ENCODE measurements around the gene ANO2. TPM values are rescaled to one million over a fixed set of nuclear protein-coding genes. Genes with fewer than 3 reads are reported as not detected.
A peak's percentile ranks its signal among the peaks of the same experiment; 100 is the strongest.

Gene ANO2
- total RNA-seq, 2 donors from 2014 or later = 0.89 TPM; not detected in 1

DNA sequence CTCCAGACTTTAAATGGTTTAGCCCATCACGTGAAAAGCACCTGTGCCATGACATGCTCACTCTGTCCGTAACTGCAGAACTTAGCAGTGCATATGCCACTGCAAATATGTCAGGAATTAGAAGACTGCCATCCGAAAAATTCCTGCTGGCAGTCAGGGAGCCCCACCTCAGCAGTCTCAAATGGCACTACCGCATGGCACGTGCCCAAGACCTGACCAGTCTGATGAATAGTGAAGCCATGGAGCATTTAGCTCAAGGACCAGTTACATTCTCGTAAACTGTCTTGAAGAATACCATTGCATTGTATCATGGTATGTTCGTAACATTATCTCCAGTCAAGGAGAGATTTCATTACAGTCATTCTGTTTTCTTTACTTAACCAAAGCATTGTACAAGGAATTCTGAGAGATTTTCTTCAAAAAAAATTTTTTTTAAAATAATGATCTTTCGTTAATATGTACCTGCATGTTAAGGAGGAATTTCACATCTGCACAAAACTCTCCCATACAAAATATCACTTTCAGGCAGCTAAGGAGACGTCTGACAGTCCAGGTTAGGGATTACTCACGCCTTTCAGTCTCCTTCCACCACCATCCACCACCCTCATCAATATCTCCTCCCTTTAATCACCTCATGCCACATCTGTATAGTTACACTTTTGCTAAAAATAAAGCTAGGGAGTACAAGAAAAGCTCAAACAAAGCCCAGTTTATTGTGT lies 138.5 kb downstream of the ANO2 start:
- H3K9me3 ChIP-seq (ENCODE audit: control insufficient read depth, low read length, poor library complexity, severe bottlenecking) = no peaks in the 10 kb centered on the region
- no peak for ATAC-seq
- peaks cover 2% of the 10 kb centered on the region for H3K36me3 Mint-ChIP-seq (ENCODE audit: low read depth)
- peaks cover 30% of the 10 kb centered on the region for H3K27me3 Mint-ChIP-seq
- DNase-seq = no peak
- no peak overlapping the region for H3K27ac Mint-ChIP-seq
- no peak overlapping the region for H3K4me3 Mint-ChIP-seq
- peaks cover 4% of the 10 kb centered on the region for H3K4me1 Mint-ChIP-seq

DNA sequence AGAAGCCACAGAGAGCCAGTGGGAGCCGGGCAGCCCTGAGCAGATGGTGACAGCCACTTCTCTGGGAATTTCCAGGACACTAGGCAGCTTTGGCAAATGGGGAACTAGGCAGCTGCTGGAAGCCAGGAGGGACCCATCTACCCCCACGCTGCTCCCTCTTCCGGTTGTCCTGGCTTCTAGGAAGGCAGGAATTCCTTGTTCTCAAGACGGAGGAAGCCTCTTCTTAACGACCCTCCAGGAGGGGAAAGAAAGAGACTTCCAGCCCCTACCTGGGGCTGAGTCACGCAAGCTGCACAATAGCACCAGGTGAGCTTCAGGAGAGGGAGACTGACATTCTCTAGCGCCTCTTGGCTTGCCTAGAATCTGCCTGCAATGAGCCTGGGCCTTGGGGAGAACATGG lies 141.5 kb downstream of the ANO2 start:
- Mint-ChIP-seq H3K27me3 (peaks cover 22% of the 10 kb centered on the region), H3K4me1 (peaks cover 4% of the 10 kb centered on the region), H3K4me3 (no peak overlapping the region), H3K27ac (no peak overlapping the region), H3K36me3 (ENCODE audit: low read depth) (peaks cover 2% of the 10 kb centered on the region)
- DNase-seq = no peak
- no peaks in the 10 kb centered on the region for H3K9me3 ChIP-seq (ENCODE audit: control insufficient read depth, low read length, poor library complexity, severe bottlenecking)
- no peak for ATAC-seq

DNA sequence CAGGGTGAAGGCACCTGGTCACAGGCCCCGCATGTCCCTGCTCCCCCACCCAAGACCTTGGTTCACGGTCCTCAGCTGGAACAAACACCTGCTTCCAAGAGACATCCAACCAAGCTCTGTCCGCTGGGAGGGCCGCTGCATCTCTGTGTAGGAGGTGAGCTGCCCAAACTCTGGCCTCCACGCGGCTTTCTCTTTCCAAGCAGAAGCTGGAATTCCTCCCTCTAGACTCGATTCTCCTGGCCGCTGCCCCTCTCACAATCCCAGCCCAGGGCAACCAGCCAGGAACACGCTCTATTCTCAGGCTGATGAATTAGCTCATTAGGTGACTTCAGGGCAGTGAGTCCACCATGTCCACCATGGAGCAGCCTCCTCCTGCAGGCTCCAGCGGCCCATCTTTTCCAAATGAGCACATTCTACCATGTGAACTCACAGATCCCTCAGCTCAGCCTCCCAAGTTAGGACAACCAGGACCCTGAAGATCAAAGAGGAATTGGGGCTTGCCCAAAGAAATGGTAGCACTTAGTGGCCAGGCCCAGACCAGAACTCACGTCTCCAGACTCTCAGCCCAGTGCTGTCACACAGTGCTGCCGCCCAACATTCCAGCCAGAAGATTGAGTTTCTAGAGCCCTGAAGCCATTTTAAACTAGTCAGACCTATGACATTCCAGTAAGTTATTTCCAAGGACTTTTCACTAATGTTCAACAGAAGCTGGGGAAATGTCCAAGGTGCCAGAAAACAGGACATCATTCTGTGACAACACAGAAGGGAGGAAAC lies 146.6 kb downstream of the ANO2 start:
- H3K4me3 Mint-ChIP-seq = no peak overlapping the region
- H3K27me3 Mint-ChIP-seq = peaks cover 7% of the 10 kb centered on the region
- DNase-seq (no peak), ATAC-seq (no peak)
- no peaks in the 10 kb centered on the region for H3K36me3 Mint-ChIP-seq (ENCODE audit: low read depth)
- H3K4me1 Mint-ChIP-seq = no peaks in the 10 kb centered on the region
- no peaks in the 10 kb centered on the region for H3K9me3 ChIP-seq (ENCODE audit: control insufficient read depth, low read length, poor library complexity, severe bottlenecking)
- H3K27ac Mint-ChIP-seq = no peak overlapping the region

DNA sequence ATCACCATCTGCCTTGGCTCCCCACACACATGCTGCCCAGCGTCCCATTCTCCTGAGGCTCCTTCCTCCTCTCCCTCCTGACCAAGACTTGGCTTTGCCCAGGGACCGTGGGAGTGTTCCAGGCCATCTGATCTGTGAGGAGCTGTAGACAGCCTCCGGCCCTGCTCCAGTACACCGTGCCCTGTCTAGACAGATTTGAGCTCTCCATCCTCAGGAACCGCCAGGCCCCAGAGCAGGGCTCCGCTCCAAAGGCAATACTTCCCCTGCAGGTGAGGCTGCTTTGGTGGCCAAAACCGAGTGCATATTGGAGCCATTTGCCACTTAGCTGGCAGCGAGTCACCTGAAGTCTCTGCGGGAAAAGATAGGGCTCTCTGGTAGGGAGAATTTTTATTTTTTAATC lies 147.4 kb downstream of the ANO2 start:
- no peak for ATAC-seq
- H3K4me3 Mint-ChIP-seq = no peak overlapping the region
- no peak overlapping the region for H3K27ac Mint-ChIP-seq
- H3K4me1 Mint-ChIP-seq = no peaks in the 10 kb centered on the region
- H3K27me3 Mint-ChIP-seq = peaks cover 11% of the 10 kb centered on the region
- DNase-seq = no peak
- no peaks in the 10 kb centered on the region for H3K9me3 ChIP-seq (ENCODE audit: control insufficient read depth, low read length, poor library complexity, severe bottlenecking)
- no peaks in the 10 kb centered on the region for H3K36me3 Mint-ChIP-seq (ENCODE audit: low read depth)

DNA sequence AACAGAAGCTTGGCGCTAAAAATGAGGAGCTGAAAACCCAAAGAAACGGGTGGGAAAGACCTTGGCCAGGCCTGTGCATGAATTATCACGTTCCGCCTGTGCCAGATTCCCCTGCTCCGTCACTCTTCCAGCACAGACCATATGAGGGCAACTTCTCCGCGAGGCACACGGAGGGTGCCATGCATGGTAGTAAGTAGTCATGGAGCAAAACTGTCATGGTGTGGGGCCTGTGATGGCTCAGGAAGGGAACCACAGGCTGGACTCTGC lies 148.2 kb downstream of the ANO2 start:
- H3K27ac Mint-ChIP-seq = no peak overlapping the region
- H3K36me3 Mint-ChIP-seq (ENCODE audit: low read depth) = no peaks in the 10 kb centered on the region
- no peak overlapping the region for H3K4me3 Mint-ChIP-seq
- no peaks in the 10 kb centered on the region for H3K9me3 ChIP-seq (ENCODE audit: control insufficient read depth, low read length, poor library complexity, severe bottlenecking)
- no peak for DNase-seq
- H3K4me1 Mint-ChIP-seq = no peaks in the 10 kb centered on the region
- ATAC-seq = no peak
- peaks cover 19% of the 10 kb centered on the region for H3K27me3 Mint-ChIP-seq

DNA sequence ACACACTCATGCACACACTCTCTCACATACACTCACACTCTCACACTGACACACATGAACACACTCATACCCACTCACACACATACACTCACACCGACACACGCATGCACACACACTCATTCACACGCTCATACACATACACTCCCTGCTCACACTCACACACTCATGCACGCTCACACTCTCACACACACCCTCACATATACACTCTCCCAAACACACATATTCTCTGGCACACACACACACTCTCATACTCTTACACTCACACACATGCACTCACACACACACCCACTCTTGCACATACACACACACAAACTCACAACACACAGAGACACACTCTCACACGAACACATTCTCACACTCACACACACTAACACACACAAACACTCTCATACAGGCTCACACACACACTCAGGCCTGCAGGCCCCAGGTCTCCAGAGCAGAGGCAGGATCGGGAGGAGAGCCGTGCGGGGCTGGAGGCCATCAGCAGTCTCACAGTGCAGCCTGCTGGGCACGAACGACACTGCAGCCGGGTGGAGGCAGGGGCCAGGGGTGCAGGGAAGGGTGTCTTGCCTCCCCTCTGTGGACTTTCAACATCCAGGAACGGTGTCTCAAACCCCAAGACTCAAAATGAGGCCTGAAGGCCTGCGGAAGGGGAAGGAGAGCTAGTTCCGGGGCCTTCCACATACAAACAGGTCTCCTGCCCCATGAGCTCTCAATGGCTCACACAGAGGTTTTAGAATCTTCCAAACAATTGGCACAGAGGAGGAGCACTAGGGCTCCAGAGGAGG lies 148.7 kb downstream of the ANO2 start:
- no peaks in the 10 kb centered on the region for H3K4me1 Mint-ChIP-seq
- no peak overlapping the region for H3K27ac Mint-ChIP-seq
- H3K4me3 Mint-ChIP-seq = no peak overlapping the region
- peaks cover 19% of the 10 kb centered on the region for H3K27me3 Mint-ChIP-seq
- H3K36me3 Mint-ChIP-seq (ENCODE audit: low read depth) = no peaks in the 10 kb centered on the region
- H3K9me3 ChIP-seq (ENCODE audit: control insufficient read depth, low read length, poor library complexity, severe bottlenecking) = no peaks in the 10 kb centered on the region
- ATAC-seq (no peak), DNase-seq (no peak)

DNA sequence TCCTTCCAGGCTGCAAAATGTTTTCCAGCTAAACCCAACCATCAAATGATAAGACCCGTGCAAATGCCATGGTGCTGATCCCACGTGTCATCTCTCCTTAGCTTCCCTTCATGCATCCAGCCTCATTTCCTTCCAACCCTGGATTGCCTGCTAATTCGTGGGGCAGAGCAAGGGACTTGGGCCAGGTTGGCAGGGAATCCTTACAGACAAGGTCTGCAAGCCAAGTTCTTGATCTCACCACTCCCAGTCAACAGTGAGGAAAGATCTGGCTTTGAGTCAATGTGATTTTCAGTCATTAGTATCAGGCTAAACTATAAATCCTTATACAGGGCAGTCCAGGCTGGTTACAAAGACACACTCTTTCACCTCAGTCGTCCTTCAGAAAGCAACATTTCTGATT lies 150.9 kb downstream of the ANO2 start:
- no peaks in the 10 kb centered on the region for H3K4me1 Mint-ChIP-seq
- H3K36me3 Mint-ChIP-seq (ENCODE audit: low read depth) = peaks cover 2% of the 10 kb centered on the region
- ATAC-seq (no peak), DNase-seq (no peak)
- no peak overlapping the region for H3K4me3 Mint-ChIP-seq
- H3K27ac Mint-ChIP-seq = no peak overlapping the region
- H3K9me3 ChIP-seq (ENCODE audit: control insufficient read depth, low read length, poor library complexity, severe bottlenecking) = no peaks in the 10 kb centered on the region
- peaks cover 30% of the 10 kb centered on the region for H3K27me3 Mint-ChIP-seq

DNA sequence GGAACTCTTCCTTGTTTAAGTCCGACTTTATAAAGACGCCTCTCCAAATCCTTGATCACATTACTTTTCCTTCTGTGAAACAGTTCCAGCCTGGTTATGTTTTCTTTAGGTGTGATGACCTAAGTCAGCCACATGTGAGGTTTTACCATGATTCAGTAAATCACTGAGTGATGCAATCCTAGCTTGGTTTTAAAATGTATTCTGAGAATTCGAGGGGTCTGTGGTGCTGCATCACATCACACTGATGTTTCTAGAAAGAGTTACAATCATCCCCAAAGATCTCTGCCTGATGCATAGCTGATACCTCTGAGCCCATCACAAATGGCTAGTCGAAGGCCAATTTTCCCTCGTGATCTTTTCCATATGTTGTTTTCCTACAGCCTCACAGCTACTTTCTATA lies 152.7 kb downstream of the ANO2 start:
- H3K27me3 Mint-ChIP-seq = peaks cover 41% of the 10 kb centered on the region
- H3K9me3 ChIP-seq (ENCODE audit: control insufficient read depth, low read length, poor library complexity, severe bottlenecking) = no peaks in the 10 kb centered on the region
- DNase-seq (no peak), ATAC-seq (no peak)
- peaks cover 2% of the 10 kb centered on the region for H3K36me3 Mint-ChIP-seq (ENCODE audit: low read depth)
- no peak overlapping the region for H3K4me3 Mint-ChIP-seq
- peak overlapping the region; percentile 3 for H3K27ac Mint-ChIP-seq
- H3K4me1 Mint-ChIP-seq = no peaks in the 10 kb centered on the region

DNA sequence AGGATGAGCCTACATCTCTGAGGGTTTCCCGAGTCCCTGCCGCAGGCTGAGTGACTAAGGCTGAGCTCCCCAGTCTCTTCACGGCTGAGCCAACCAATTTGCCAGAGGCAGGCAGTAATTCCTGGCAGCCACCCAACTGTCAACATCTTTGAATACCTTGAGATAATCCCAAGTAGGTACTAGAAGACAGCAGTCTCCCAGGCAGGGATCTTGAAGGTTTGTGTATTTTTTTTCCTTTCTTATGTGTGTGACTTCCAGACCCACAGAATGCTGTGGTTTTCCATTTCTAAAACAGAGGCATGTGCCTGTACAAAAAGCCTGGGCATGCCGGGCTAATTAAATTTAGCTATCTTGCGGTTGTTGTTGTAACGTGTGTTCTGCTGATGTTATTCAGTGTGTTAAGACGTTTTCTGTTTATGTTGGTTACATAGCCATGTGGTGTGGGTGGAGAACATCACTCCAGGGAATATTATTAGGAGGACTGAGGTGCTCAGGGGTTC lies 155.5 kb downstream of the ANO2 start:
- Mint-ChIP-seq H3K4me1 (no peaks in the 10 kb centered on the region), H3K27ac (no peak overlapping the region), H3K4me3 (no peak overlapping the region), H3K27me3 (peaks cover 41% of the 10 kb centered on the region), H3K36me3 (ENCODE audit: low read depth) (peaks cover 4% of the 10 kb centered on the region)
- ATAC-seq = no peak
- no peaks in the 10 kb centered on the region for H3K9me3 ChIP-seq (ENCODE audit: control insufficient read depth, low read length, poor library complexity, severe bottlenecking)
- DNase-seq = no peak

DNA sequence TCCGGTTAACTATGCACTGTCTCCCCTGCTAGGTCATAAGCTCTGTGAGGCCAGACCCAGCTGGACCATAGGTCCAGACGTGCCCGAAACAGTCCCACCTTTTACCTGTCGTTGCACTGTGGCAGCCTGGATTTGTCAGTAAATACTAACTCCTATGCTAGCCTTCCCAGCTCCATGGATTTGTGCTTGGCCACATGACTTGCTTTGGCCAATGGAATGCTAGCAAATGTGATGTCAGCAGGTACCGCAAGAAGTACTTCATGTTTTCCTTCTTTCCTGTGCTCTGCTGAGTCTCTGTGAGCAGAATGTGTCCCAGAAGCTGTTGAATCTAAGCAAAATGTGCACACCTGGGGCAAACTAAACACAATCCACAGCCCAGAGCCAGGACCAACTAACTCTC lies 157.2 kb downstream of the ANO2 start:
- no peak for DNase-seq
- no peak for ATAC-seq
- Mint-ChIP-seq H3K27me3 (peaks cover 39% of the 10 kb centered on the region), H3K4me1 (no peaks in the 10 kb centered on the region), H3K4me3 (no peak overlapping the region), H3K27ac (no peak overlapping the region), H3K36me3 (ENCODE audit: low read depth) (peaks cover 4% of the 10 kb centered on the region)
- H3K9me3 ChIP-seq (ENCODE audit: control insufficient read depth, low read length, poor library complexity, severe bottlenecking) = no peaks in the 10 kb centered on the region

DNA sequence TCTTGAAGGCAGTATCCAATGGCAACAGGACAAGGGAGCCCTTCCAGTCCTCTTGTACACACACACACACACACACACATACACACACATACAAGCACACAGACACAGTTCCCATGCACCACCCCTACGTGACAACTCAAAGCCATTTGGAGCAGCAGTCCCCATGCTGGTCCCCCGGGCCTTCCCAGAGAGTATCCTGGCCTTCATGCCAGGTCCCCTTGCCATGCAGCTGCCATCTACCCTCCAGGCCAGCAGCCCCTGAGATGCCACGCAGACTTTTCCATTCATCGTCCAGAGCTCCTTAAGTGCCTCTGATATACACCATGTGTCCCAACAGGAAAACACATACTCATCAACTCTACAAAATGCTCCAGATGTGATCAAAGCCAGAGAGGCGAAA lies 159.5 kb downstream of the ANO2 start:
- Mint-ChIP-seq H3K27ac (no peak overlapping the region), H3K4me1 (no peaks in the 10 kb centered on the region), H3K4me3 (no peak overlapping the region), H3K27me3 (peaks cover 24% of the 10 kb centered on the region), H3K36me3 (ENCODE audit: low read depth) (peaks cover 4% of the 10 kb centered on the region)
- ATAC-seq (no peak), DNase-seq (no peak)
- H3K9me3 ChIP-seq (ENCODE audit: control insufficient read depth, low read length, poor library complexity, severe bottlenecking) = no peaks in the 10 kb centered on the region

DNA sequence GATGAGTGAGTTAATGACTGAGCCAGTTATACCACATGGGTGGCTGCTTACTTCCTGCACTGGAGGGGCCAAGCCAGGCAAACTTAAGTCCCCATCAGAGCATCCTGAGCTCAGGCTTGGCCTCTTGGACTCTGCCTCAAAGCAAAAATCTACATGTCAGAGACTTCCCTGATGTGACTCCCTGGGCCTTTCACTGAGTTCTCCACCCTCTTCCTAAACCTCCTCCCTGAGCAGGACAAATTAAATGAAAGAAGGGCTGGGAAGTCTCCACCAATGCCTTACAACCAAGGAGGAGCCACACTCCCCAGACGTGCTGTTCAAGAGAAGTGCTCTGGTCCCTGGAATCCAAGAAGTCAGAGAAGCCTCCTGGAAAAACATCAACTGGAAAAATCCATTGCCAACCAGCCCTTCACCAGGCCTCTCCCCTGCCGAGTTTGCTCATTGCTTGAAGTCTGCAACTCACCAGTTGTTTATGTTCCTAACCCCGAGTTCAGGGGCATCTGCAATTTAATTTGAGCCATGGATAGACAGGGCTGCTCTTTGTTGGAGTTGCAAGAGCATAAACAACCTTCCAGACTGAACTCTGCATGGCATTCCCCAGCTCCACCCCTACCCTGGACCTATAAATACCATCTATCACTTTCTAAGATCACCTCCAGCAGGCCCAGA lies 160.5 kb downstream of the ANO2 start:
- DNase-seq = no peak
- Mint-ChIP-seq H3K27me3 (peaks cover 14% of the 10 kb centered on the region), H3K27ac (no peak overlapping the region), H3K4me3 (no peak overlapping the region), H3K36me3 (ENCODE audit: low read depth) (peaks cover 2% of the 10 kb centered on the region), H3K4me1 (no peaks in the 10 kb centered on the region)
- H3K9me3 ChIP-seq (ENCODE audit: control insufficient read depth, low read length, poor library complexity, severe bottlenecking) = no peaks in the 10 kb centered on the region
- ATAC-seq = no peak

DNA sequence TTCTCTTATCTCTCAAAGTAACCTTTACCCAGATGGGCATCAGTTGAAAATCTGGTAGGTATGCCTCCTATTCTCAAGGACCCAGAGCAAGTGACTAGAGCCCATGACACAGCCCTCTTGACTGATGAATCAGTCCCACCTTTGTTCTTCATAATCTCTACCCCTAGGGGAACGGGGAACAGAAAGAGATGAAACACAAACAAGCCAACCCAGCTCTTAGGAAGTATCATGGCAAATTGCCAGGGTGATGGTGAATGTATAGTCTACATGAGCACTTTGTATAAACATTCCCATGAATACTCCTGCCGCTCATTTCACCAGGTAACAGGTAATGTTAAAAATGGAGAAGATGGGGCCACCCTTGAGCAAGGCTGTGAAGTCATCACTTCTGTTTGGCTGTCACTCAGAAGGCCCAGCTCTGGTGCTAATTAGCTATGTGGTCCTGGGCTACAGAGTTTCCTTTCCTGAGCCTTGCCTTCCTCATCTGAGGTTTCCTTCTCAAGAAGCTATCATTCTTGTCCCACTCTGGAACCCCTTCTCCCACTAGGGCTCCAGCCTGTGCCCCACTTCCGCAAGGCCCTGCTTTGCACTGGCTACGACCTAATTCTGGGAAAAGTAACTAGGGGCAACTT lies 161.7 kb downstream of the ANO2 start:
- no peak overlapping the region for H3K4me3 Mint-ChIP-seq
- no peaks in the 10 kb centered on the region for H3K9me3 ChIP-seq (ENCODE audit: control insufficient read depth, low read length, poor library complexity, severe bottlenecking)

More for the DNA sequence above, 161.7 kb downstream of the ANO2 start:
- no peak for DNase-seq
- no peak for ATAC-seq
- Mint-ChIP-seq H3K4me1 (no peaks in the 10 kb centered on the region), H3K27me3 (peaks cover 8% of the 10 kb centered on the region), H3K36me3 (ENCODE audit: low read depth) (peaks cover 2% of the 10 kb centered on the region), H3K27ac (no peak overlapping the region)

Measured in T-helper 17 cell (primary cell).